HG02610 (cell line): ENCODE data around the gene SKP2.
"Not testable (repeated sequence)": the region's sequence is repeated elsewhere in the genome, so short reads cannot be mapped to it uniquely, and the experiment has no call there.

ENCODE experiments used
- ATAC-seq: cut with Tn5 transposase; IDR thresholded peaks from one replicate; pipeline ENCODE4 v1.9.1; 2021; ENCODE audit warnings: mild to moderate bottlenecking, moderate library complexity; ENCODE audit not compliant: unreplicated experiment

The SKP2 gene

DNA sequence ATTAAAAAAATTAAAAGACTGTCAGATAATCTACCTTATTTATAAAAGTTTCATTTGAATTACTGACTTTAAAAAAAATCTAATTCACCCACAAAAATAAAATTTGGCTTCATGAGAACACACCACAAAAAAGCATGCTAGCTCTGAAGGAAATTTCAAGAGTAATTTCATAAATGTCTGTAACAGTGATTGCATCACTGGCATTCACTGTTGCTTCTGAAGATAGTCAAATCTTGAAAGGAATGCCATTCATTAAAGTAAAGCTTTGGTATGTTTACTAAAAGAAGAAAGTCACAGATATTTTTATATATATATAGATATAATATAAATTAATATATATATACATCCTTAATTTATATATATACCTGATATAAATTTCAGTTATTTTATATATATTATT lies 46.4 kb downstream of the SKP2 start:
- no peak for ATAC-seq

DNA sequence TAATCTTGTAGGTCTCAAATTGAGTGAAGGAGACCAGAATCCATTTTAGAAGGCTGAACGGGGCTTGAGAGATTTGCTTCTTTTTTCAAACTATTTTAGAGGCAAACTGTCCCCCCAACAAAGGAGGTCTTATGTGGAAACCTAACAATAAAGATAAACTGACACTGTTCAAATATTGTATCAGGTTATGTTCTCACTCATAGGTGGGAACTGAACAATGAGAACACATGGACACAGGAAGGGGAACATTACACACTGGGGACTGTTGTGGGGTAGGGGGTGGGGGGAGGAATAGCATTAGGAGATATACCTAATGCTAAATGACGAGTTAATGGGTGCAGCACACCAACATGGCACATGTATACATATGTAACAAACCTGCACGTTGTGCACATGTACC lies 46.9 kb downstream of the SKP2 start:
- ATAC-seq = not testable (repeated sequence)

DNA sequence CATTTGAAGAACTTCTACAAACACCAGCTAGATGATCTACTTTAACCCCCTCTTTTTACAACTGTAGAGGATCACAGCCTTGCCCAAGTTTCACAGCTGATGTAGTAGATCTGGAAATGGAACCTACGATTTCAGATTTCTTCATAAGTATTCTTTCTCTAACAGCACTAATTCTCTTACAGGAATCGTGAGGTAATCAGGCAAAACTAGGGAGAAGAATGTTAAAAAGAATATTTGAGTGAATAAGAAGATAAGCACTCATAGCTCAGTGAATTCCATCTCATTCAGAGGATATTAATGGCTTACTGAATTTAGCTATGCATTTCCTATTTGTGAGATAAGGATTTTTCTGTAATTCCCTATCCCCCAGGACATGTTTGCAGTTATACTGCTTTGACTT lies 47.7 kb downstream of the SKP2 start:
- no peak for ATAC-seq

DNA sequence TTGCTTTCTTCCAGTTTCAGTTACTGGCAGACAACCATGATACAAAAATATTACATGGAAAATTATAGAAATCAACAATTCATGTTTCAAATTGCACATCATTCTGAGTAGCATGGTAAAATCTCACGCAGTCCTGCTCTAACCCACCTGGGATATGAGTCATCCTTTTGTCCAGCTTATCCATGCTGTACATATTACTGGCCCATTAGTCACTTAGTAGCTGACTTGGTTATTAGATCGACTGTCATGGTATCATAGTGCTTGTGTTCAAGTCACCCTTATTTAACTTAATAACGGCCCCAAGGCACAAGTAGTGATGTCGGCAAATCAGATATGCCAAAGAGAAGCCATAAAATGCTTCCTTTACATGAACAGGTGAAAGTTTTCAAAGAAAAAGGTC lies 48.6 kb downstream of the SKP2 start:
- ATAC-seq = no peak

DNA sequence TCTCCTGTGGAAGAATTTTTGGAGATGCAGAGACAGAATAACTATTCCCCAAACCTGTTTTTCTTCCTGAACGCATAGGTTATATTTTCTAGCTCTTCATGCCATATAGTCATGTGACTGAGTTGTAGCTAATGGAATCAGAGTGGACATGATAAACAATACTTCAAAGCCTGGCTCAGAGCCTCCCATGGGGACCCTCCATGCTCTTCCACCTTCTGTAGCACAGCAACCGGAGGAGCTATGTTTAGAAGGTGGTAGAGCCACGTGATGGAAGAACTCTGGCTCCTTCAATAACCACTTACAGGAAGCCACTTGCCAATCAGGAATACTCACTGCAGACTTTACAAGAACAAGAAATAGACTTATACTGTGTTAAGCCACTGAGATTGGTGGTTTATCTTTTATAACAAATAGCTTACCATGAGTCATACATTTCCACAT lies 50.6 kb downstream of the SKP2 start:
- no peak for ATAC-seq

DNA sequence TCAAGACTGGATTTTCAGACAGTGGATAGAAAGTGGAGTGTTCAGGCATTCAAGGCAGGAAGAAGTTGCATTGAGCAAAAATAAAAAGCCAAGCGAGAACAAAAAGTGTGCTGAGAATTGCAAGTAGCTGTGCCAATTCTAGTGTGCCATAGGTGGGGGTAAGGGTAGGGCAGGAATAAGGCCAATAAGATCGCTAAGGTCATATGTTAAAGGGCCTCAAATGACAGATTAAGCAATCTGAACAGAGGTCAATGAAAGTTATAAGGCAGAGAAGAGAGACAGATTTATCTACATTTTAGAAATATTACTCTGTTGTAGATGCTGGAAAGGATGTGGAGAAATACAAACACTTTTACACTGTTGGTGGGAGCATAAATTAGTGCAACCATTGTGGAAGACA lies 53.4 kb downstream of the SKP2 start:
- no peak for ATAC-seq

DNA sequence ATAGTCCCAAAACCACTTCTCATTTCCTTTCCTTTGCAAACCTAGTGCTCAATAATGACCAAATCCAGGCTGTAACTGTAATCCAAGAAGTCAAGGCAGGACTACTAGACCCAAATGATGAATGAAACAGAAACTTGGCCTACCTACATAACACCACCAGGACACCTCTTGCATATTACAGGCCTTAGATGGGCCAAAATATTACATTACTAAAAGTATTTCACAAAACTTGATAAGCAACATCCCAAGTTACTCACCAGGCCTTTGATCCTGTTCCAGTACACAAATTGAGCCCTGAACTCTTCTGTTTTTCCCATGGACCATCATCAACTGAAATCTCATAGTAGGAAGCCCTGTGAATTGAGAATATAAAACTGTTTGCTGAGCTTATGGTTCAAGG lies 55.0 kb downstream of the SKP2 start:
- no peak for ATAC-seq

DNA sequence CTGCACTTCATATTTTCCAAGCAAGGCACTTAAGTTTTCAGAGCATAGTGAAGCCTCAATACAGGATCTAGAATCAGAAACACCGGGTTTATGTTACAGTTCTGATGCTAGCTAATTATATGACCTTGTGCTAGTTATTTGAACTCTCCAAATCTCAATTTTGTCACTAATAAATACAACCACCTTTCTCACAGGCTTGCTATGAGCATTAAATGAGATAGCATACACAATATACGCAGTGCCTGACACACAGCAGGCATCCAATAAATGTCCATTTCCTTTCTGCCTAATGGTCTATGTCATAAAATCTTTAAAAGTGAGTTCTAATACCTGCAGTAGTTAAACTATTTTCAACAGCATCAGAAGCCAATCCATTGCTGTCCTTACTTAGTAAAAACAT lies 56.9 kb downstream of the SKP2 start:
- ATAC-seq = no peak

DNA sequence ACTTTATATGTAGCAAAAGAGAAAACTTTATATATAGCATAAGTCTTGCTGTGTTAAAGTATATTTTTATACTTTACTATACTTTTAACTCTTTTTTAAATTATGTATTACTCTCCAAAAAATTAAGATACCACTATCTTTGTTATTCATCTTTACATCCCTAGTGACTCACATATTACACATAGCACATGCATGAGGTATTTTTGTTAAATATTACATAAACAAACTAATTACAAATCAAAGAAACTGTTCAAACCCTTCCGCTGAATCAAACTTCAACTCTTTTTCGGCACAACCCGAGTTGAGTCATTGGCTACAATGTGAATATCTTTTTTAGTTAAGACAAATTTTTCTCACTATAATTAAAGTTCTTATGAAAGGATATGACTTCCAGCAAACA lies 57.8 kb downstream of the SKP2 start:
- no peak for ATAC-seq

DNA sequence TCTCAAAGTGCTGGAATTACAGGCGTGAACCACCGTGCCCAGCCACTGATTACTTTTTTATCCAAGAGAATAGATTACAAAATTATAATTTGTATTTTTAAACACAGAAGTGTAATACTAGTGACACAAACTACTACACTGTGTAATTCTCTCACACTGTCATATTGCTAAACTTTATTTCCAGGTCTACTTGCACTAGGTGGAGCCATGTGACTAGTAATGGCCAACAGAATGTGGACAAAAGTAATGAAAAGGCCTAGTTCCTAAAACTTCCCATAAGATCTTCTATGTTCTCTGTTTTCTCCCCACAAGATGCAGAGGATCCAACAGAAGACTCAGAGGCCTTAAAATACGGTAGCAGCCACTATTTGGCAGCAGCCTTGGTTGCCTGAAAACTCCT lies 62.5 kb downstream of the SKP2 start:
- ATAC-seq = no peak

DNA sequence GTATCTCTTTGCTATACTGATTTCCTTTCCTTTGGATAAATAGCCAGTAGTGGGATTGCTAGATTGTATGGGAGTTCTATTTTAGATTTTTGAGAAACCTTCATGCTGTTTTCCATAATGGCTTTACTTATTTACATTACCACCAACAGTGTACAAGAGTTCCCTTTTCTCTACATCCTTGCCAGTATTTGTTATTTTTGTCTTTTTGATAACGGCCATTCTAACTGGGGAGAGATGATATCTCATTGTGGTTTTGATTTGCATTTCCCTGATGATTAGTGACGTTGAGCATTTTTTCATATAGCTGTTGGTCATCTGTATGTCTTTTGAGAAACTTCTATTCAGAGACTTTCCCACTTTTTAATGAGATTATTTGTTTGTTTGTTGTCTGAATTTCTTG lies 64.0 kb downstream of the SKP2 start:
- ATAC-seq = no peak

DNA sequence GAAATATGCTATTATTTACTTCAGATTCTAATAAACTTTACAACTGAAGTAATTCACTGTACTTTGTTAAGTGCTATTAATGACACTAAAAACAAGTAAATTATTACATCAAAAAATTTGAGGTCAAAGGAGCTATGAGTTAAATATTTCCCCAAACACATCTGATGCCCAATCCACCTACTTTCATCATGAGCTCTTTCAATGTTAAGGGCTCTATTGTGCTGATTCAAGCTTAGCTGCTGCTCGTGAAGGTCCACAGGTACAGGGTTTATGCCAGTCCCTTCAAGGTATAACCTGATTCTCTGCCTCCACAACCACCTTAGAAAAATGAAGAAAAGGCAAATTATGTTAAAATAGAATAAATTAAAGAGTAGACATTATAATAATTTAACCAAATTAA lies 65.7 kb downstream of the SKP2 start:
- no peak for ATAC-seq

DNA sequence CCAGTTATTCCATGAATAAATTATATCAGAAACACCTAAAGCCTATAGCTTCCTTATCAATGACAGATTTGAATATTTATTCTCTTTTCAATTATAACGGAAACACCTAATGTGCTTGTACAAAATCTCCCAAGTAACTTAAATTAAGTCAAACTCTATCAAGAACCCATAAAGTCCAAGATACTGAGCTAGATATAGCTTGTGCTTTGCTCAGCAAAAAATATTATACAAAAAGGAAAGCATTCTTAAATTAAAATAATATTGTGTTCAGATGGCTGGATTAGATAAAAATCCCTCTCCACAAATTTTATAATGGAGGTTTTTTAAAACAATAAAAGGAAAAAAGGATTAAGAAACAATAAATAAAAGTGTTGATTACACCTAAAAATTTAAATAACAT lies 66.1 kb downstream of the SKP2 start:
- ATAC-seq = no peak

DNA sequence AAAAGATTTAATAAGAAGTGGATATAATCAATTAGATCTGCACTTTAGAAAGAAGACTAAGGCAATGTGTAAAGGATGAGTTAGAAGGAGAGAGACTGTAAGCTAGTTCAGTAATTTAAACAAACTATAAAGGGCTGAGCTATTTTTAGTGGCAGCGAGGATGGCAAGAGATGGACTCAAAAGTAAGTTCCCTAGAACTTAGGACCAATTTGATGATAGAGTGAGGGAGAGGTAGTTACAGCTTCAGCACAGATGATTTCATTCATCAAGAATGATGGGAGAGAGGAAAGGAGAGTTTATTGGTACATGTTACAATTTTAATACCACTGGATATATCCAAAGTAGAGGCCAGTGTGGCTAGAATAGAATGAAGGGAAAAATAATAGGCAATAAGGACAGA lies 70.7 kb downstream of the SKP2 start:
- no peak for ATAC-seq

DNA sequence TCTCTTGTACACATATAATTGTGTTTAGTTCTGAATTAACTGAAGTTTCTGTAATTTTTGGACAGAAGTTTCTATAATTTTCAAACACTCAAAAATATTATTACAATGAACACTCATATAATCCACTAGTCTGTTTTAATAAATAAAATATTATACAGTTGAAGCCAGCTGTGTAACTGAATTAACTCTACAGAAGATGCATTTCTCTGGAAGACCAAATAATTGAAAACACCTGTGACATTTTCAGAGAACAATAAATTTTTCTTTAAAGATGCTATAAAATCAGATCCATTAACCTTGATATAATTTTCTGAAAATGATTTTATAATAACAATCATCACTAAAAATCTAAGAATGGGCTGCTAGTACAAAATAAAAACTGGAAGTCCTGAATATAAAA lies 75.1 kb downstream of the SKP2 start:
- no peak for ATAC-seq

DNA sequence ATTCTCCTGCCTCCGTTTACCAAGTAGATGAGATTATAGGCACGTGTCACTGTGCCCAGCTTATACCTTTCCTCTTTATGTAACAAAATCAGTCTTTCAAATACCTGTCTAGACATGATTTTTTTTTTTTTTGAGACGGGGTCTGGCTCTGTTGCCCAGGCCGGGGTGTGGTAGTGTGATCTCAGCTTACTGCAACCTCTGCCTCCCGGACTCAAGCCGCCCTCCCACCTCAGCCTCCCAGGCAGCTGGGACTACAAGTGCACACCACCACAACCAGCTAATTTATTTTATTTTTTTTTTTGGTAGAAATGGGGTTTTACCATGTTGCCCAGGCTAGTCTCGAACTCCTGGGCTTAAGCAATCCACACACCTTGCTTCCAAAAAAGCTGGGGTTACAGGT lies 76.6 kb downstream of the SKP2 start:
- no peak for ATAC-seq

DNA sequence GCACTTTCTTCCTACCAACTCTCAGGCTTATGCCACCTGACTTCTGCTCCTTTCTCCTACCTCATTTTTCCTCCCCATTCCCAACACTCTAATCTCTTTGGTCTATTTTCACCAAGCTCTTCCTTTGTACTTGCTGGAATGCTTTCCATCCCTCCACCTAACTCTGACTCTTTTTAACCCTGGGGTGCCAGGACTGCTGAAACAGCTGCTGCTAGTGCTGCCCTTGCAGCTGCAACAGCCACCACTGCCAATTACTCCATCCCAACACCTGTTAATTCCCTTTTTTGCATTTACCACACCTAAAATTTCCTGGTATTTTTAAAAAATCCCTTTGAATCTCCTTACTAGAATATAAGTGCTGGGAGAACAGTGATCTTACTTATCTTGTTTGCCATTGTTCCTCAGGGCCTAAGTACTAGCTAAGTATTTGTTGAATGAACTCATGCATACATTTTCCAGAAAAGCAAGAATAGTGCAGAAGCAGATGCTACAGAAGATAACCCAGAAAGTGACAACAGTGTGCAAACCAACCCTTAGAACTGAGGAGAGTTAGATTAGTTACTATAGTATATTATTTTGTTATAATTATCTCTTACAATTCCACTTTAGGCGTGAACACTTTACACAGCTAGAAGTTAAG lies 78.4 kb downstream of the SKP2 start:
- no peak for ATAC-seq

DNA sequence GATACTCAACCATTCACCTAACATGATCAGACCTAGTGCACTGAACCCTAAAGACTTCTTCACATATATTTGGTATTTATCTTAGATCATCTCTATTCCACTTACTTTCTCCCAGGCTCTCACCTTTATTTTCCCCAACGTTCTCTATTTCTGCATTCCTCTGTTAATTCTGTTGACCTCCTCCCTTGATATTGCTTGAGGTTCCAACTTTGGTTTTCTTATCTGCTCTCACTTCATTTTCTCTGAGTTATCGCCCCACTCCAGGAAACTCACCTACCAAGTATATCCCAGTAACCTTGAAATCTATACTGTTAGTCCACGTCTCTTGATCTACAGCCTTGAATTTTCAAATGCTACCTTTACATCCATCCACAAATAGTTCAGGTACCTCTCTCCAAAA lies 80.6 kb downstream of the SKP2 start:
- no peak for ATAC-seq
